Brain microvascular endothelial cell (primary cell): ENCODE measurements around the gene CDH23.
A peak's percentile ranks its signal among the peaks of the same experiment; 100 is the strongest.

Experiments
- DNase-seq: peaks from one replicate; pipeline ENCODE4 v3.0.0-alpha.2; 2020
- H3K27ac ChIP-seq: fragments of 250-450 bp; sonication (Bioruptor Pico); 2 replicates; pipeline ENCODE4 v1.5.1; 2020; ENCODE audit warnings: mild to moderate bottlenecking, moderate library complexity
- H3K27me3 ChIP-seq: fragments of 250-450 bp; sonication (Bioruptor Pico); replicated peaks from 2 replicates; pipeline ENCODE4 v1.5.1; 2020; ENCODE audit warnings: mild to moderate bottlenecking
- H3K36me3 ChIP-seq: fragments of 250-450 bp; sonication (Bioruptor Pico); replicated peaks from 2 replicates; pipeline ENCODE4 v1.5.1; 2020; ENCODE audit warnings: mild to moderate bottlenecking
- H3K4me3 ChIP-seq: 2 replicates; pipeline ENCODE4 v1.5.1; 2011; ENCODE audit warnings: low read depth, mild to moderate bottlenecking, control low read depth, low read length, moderate library complexity
- in situ Hi-C: cut with HindIII; loops from 2 replicates; pipeline ENCODE4 v1.10.0; 2017; ENCODE audit warnings: low sequenced_read_pairs, low pct_ligation_motif_present
- TF ChIP-seq, protein P1 (sequence below): IDR thresholded peaks from 2 replicates; pipeline ENCODE4 v1.5.1; 2011; ENCODE audit warnings: low read depth, mild to moderate bottlenecking, moderate library complexity, low read length, control low read depth, inconsistent platforms; ENCODE audit errors: missing control alignments

Gene CDH23

DNA sequence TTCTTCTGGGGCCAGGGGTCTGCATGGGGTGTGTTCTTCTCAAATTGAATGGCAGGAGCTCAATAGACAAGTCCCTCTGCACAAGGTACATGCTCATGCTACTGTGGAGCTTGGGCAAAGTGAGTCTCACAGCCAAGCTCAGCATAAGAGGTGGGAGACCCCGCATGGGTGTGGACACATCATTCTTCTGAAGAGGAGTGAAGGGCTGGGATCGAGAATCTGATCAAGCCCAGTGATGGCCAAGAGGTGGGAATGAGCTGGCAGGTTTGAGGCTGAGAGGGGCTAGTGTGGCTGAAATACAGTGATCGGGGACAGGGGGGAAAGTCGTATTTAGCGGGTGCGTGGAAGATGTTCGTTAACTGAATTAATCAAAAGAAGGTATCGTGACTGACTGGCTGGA lies 32.6 kb downstream of the CDH23 start:
- in situ Hi-C loops: no loop called here
- Histone ChIP-seq H3K4me3 (no peak overlapping the region), H3K27ac (no peak overlapping the region), H3K27me3 (peaks cover 12% of the 10 kb centered on the region), H3K36me3 (no peaks in the 10 kb centered on the region)
- TF ChIP-seq, protein P1, sequence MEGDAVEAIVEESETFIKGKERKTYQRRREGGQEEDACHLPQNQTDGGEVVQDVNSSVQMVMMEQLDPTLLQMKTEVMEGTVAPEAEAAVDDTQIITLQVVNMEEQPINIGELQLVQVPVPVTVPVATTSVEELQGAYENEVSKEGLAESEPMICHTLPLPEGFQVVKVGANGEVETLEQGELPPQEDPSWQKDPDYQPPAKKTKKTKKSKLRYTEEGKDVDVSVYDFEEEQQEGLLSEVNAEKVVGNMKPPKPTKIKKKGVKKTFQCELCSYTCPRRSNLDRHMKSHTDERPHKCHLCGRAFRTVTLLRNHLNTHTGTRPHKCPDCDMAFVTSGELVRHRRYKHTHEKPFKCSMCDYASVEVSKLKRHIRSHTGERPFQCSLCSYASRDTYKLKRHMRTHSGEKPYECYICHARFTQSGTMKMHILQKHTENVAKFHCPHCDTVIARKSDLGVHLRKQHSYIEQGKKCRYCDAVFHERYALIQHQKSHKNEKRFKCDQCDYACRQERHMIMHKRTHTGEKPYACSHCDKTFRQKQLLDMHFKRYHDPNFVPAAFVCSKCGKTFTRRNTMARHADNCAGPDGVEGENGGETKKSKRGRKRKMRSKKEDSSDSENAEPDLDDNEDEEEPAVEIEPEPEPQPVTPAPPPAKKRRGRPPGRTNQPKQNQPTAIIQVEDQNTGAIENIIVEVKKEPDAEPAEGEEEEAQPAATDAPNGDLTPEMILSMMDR: no peak
- DNase-seq: no peak

DNA sequence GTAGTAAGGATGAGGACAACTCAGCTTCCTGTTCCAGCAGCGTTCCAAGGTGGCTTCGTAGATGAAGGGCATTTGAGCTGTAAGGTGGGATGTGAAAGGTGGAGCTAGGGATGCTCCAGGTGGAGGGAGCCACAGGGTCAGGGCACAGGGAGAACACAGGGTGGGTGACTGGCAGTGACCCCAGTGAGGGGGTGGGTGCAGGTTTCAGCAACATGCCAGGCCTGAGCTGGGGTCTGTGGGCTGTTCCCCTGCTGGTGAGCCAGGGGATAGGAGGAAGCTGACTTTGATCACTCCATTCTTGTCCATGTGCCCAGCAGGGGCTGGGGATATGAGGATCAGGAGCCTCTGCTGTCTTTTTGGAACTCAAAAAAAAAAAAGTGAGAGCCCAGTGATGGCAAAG lies 33.2 kb downstream of the CDH23 start:
- no peak for DNase-seq
- Histone ChIP-seq H3K36me3 (no peaks in the 10 kb centered on the region), H3K27me3 (peaks cover 12% of the 10 kb centered on the region), H3K27ac (no peak overlapping the region), H3K4me3 (no peak overlapping the region)
- in situ Hi-C loops: no loop called here
- TF ChIP-seq, protein P1: peak; percentile 48

DNA sequence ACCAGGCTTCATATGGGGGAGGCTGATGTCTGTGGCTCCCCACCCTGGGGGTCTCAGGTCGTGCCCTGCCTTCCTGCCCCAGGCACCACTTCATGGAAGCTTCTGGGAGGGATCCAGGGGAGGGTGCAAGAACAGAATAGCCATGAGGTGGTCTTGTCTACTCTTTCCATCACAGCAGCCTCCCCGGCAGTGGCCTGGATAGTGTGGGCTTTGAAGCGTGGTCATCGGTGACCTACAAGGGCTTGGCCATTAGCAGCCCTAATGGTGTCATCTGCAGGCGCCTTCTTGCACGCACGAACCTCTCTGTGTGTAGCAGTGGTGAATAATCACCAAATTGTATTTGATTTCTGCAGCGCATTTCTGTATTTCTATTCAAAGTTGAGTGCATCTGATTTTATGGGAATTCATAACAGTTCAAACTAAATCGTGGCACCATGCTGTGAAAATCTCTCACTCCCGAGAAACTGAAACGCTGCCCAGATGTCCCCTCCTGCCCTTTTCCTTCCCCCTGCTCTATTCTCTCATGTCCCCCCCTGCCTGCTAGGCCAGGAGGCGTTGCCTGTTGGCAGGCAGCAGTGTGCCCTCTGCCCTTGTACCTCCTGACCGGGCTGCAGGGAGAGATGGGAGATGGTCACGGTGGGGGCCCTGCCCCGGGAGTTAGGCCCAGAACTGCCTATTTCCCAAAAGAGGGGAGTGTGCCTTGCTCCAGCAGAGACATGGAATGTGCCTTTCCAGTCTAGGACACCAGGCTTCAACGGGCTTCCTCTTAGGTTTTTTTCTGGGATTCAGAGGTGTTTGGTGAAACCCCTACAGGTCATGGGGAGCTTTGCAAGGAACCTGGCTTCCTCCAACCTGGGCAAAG lies 34.8 kb downstream of the CDH23 start:
- in situ Hi-C loops: no loop called here
- TF ChIP-seq, protein P1: peak; percentile 23
- DNase-seq: no peak
- Histone ChIP-seq H3K27ac (no peak overlapping the region), H3K36me3 (no peaks in the 10 kb centered on the region), H3K4me3 (no peak overlapping the region), H3K27me3 (peaks cover 12% of the 10 kb centered on the region)

DNA sequence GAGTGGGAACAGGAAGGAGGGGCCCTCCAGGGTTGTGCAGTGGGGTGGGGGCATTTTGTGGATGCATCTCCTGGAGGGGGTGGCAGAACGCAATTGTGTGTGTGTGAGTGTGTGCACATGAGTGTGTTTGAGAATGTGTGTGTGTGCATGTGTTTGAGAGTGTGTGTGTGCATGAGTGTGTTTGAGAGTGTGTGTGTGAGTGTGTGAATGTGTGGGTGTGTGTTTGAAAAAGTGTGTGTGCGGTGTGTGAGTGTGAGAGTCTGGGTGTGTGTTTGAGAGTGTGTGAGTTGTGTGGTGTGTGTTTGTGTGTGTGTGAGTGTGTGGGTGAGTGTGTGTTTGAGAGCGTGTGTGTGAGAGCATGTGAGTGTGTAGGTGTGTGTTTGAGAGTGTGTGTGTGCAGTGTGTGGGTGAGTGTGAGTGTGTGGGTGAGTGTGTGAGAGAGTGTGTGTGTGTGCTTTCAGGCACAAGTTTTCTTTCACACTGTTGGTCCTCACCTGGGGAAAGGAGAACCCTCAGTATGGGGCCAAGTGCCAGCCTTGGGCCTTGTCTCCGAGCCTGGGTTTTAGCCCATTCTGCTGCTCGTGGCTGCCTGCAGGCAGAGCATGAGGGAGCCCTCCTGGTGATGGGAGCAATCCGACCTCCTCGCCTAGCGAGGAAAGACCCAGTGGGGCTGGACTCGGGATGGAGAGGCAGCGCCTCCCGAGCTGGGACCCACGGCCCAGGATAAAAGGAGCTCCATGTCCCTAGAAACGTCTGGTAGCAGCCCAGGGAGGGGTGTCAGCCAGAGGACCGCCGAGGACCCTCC lies 35.6 kb downstream of the CDH23 start:
- H3K36me3 ChIP-seq: no peaks in the 10 kb centered on the region
- no peak overlapping the region for H3K4me3 ChIP-seq
- H3K27ac ChIP-seq: no peak overlapping the region
- no peak for DNase-seq
- in situ Hi-C loops: no loop called here
- H3K27me3 ChIP-seq: peaks cover 12% of the 10 kb centered on the region
- TF ChIP-seq, protein P1: no peak

DNA sequence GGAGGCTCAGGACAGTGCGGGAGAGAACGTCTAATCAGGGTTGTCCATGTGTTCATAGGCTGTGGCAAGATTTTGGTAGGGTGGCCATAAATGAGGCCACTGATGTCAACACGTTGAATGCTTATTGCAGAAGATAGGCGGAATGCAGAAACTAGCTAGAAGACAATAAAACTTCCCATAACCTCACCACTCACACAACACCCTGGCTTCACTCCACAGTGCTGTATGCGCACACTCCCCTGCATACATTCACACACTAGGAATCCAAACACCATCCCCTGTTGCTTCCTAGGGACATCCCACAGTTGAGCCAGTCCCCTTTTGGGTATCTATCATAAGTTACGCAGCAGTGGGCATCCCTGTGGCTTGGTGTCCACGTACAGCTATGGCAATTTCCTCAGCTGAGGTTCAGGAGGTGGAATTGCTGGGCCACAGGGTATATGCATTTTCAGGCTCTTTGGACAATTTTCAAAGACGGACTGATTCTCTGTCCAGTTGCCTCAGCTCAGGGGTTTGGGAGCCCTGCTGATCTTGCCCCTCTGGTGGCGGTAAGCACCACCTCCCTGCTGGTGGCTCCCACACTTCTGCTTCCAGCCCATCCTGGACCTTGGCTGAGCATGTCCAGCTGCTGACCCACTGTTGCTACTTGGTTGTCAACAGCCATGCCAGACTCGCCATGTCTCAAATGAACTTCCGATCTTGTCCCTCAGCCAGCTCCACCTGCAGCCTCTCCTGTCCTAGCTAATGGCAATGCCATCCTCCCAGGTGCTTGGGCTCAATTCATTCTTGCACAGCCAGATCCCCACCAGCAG lies 36.4 kb downstream of the CDH23 start:
- Histone ChIP-seq H3K4me3 (no peak overlapping the region), H3K27me3 (peaks cover 12% of the 10 kb centered on the region), H3K36me3 (no peaks in the 10 kb centered on the region), H3K27ac (no peak overlapping the region)
- TF ChIP-seq, protein P1: no peak
- no peak for DNase-seq
- in situ Hi-C loops: no loop called here
